GM12872 (cell line): ENCODE results near the gene CXCL12.

Source experiments
- TF ChIP-seq, protein P1 (sequence below): IDR thresholded peaks from 3 replicates; pipeline ENCODE4 v1.5.1; 2011; ENCODE audit warnings: low read depth, mild to moderate bottlenecking, low read length, moderate library complexity; ENCODE audit not compliant: insufficient read depth

Gene CXCL12

DNA sequence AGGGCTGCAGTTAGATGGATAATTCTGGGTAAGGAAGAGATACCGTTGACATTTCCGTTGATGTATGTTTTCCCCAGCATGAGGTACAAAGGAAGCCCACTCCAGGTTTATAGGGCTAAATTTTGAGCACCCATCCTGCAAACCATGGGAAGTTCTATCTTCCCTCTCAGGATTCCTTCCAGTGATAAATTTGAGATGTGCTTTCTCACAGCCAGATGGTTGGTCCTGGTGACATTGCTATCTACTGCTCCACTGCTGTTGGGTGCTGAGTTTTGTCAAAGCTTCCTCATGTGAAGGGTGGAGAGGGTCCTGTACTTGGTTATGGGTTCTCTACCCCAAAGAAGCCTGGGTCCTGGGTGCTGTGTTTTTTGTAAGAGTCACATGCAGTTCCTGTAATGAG is 57.4 kb downstream of the CXCL12 start:
- TF ChIP-seq, protein P1, sequence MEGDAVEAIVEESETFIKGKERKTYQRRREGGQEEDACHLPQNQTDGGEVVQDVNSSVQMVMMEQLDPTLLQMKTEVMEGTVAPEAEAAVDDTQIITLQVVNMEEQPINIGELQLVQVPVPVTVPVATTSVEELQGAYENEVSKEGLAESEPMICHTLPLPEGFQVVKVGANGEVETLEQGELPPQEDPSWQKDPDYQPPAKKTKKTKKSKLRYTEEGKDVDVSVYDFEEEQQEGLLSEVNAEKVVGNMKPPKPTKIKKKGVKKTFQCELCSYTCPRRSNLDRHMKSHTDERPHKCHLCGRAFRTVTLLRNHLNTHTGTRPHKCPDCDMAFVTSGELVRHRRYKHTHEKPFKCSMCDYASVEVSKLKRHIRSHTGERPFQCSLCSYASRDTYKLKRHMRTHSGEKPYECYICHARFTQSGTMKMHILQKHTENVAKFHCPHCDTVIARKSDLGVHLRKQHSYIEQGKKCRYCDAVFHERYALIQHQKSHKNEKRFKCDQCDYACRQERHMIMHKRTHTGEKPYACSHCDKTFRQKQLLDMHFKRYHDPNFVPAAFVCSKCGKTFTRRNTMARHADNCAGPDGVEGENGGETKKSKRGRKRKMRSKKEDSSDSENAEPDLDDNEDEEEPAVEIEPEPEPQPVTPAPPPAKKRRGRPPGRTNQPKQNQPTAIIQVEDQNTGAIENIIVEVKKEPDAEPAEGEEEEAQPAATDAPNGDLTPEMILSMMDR = no peak
